ENCODE data around the gene TBC1D7.

Gene TBC1D7

GRCh38 chr6:13275435-13275989 lies 52.8 kb downstream of the TBC1D7 start:
- H3K27ac ChIP-seq: no peak overlapping the region
- TF ChIP-seq CTCF (conservative IDR thresholded peaks at IDR 0.05) (no peak), ZFX (IDR thresholded peaks at IDR 0.05) (no peak)

- TF ChIP-seq CTCF (conservative IDR thresholded peaks at IDR 0.05) (no peak), ZFX (IDR thresholded peaks at IDR 0.05) (no peak)
- no peak overlapping the region for H3K27ac ChIP-seq
Observed at GRCh38 chr6:13274707-13275434, 53.5 kb downstream of the TBC1D7 start.

GRCh38 chr6:13273931-13274706 lies 54.2 kb downstream of the TBC1D7 start:
- TF ChIP-seq ZFX (IDR thresholded peaks at IDR 0.05) (no peak), CTCF (conservative IDR thresholded peaks at IDR 0.05) (no peak)
- H3K27ac ChIP-seq: no peak overlapping the region

- TF ChIP-seq ZFX (IDR thresholded peaks at IDR 0.05) (no peak), CTCF (conservative IDR thresholded peaks at IDR 0.05) (no peak)
- no peak overlapping the region for H3K27ac ChIP-seq
Observed at GRCh38 chr6:13273202-13273930, 55.0 kb downstream of the TBC1D7 start.

GRCh38 chr6:13272131-13273046 lies 55.9 kb downstream of the TBC1D7 start:
- no peak for TF ChIP-seq CTCF (conservative IDR thresholded peaks at IDR 0.05)
- no peak for TF ChIP-seq ZFX (IDR thresholded peaks at IDR 0.05)
- H3K27ac ChIP-seq: no peak overlapping the region

GRCh38 chr6:13268913-13269518 lies 59.3 kb downstream of the TBC1D7 start:
- TF ChIP-seq CTCF (conservative IDR thresholded peaks at IDR 0.05) (no peak), ZFX (IDR thresholded peaks at IDR 0.05) (no peak)

More at GRCh38 chr6:13268913-13269518, 59.3 kb downstream of the TBC1D7 start:
- H3K27ac ChIP-seq: no peak overlapping the region

All from C4-2B (cell line).